Measurements from ENCODE around the gene CCNK.

DNA sequence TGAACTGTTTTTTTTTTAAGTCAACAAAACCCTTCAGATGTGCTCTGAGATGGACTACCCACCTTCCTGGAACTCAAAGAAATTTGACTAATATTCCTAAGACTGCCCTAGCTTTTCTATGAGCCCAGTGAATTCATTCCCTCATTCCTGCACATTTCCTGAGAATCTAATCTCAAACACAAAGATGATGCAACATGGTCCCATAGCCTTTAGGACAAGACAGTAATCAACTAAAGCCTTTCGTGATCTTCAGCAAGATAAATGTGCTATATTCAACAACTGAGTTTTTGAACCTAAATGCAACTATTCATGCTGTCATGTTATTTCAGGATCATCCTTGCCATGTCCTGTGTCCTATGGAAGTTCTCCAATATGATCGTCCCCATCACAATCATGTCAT is 5.5 kb upstream of the CCNK start:
- TF ChIP-seq POLR2AphosphoS5 (IDR thresholded peaks at IDR 0.05; ENCODE audit: borderline replicate concordance, low read depth, low read length) (no peak), EZH2 (IDR thresholded peaks at IDR 0.05) (no peak)
